Trophoblast cell (in vitro differentiated cells and primary cell): ENCODE results near the gene SERPINB6. TPM values are rescaled to one million over a fixed set of nuclear protein-coding genes. Genes with fewer than 3 reads are reported as not detected.

ENCODE experiments used
- DNase-seq, 2 donors: peaks; one replicate each; pipeline ENCODE4 v3.0.0-alpha.2; 2016
- H2AFZ ChIP-seq: 2 replicates; pipeline ENCODE4 v1.6.1; 2013; ENCODE audit warnings: low read length, moderate library complexity, mild to moderate bottlenecking; ENCODE audit not compliant: insufficient read depth, poor library complexity
- H2AK5ac ChIP-seq: 2 replicates; pipeline ENCODE4 v1.6.1; 2013; ENCODE audit warnings: mild to moderate bottlenecking, low read length
- H2BK120ac ChIP-seq: 2 replicates; pipeline ENCODE4 v1.6.1; 2013; ENCODE audit warnings: low read length, mild to moderate bottlenecking, moderate library complexity; ENCODE audit not compliant: insufficient read depth, poor library complexity
- H2BK12ac ChIP-seq: 2 replicates; pipeline ENCODE4 v1.6.1; 2013; ENCODE audit warnings: mild to moderate bottlenecking, low read length, moderate library complexity
- H2BK5ac ChIP-seq: 2 replicates; pipeline ENCODE4 v1.6.1; 2013; ENCODE audit warnings: low read length, low read depth, moderate library complexity, mild to moderate bottlenecking; ENCODE audit not compliant: poor library complexity
- H3K14ac ChIP-seq: 2 replicates; pipeline ENCODE4 v1.6.1; 2013; ENCODE audit warnings: mild to moderate bottlenecking, low read length
- H3K18ac ChIP-seq: 2 replicates; pipeline ENCODE4 v1.6.1; 2013; ENCODE audit warnings: mild to moderate bottlenecking, low read length
- H3K23ac ChIP-seq: 2 replicates; pipeline ENCODE4 v1.6.1; 2013; ENCODE audit warnings: low read length
- H3K27ac ChIP-seq: 2 replicates; pipeline ENCODE4 v1.5.1; 2013; ENCODE audit warnings: low read depth, mild to moderate bottlenecking, inconsistent platforms, low read length, moderate library complexity
- H3K27me3 ChIP-seq: 2 replicates; pipeline ENCODE4 v1.6.1; 2013; ENCODE audit warnings: inconsistent platforms, mild to moderate bottlenecking, low read length, moderate library complexity; ENCODE audit not compliant: insufficient read depth
- H3K36me3 ChIP-seq, 2 experiments: 1 replicate in 1 of 2; 2 replicates in 1 of 2; pipeline ENCODE4 v1.6.1; 2013; ENCODE audit warnings: low read length in 2 of 2, mild to moderate bottlenecking in 2 of 2, moderate library complexity in 1 of 2; ENCODE audit not compliant: insufficient read depth in 2 of 2, control insufficient read depth in 1 of 2
- H3K4ac ChIP-seq: 2 replicates; pipeline ENCODE4 v1.6.1; 2013; ENCODE audit warnings: low read depth, mild to moderate bottlenecking, low read length, moderate library complexity
- H3K4me1 ChIP-seq, 2 experiments: 1 replicate in 1 of 2; 2 replicates in 1 of 2; pipeline ENCODE4 v1.6.1; 2013; ENCODE audit warnings: low read length in 2 of 2, mild to moderate bottlenecking in 2 of 2, moderate library complexity in 1 of 2; ENCODE audit not compliant: insufficient read depth in 2 of 2, control insufficient read depth in 1 of 2
- H3K4me2 ChIP-seq: 2 replicates; pipeline ENCODE4 v1.6.1; 2013; ENCODE audit warnings: inconsistent platforms, mild to moderate bottlenecking, low read length, moderate library complexity
- H3K4me3 ChIP-seq: 2 replicates; pipeline ENCODE4 v1.5.1; 2013; ENCODE audit warnings: mild to moderate bottlenecking, low read depth, low read length, inconsistent platforms
- H3K79me1 ChIP-seq: one replicate; pipeline ENCODE4 v1.6.1; 2013; ENCODE audit warnings: low read length
- H3K79me2 ChIP-seq: 2 replicates; pipeline ENCODE4 v1.6.1; 2013; ENCODE audit warnings: low read length, mild to moderate bottlenecking; ENCODE audit not compliant: control insufficient read depth, insufficient read depth, poor library complexity
- H3K9ac ChIP-seq: 2 replicates; pipeline ENCODE4 v1.6.1; 2013; ENCODE audit warnings: mild to moderate bottlenecking, low read length
- H3K9me3 ChIP-seq: 2 replicates; pipeline ENCODE4 v1.6.1; 2013; ENCODE audit warnings: low read depth, mild to moderate bottlenecking, control low read depth, inconsistent platforms, low read length; ENCODE audit not compliant: insufficient read depth
- H4K12ac ChIP-seq: 2 replicates; pipeline ENCODE4 v1.6.1; 2013; ENCODE audit warnings: low read depth, mild to moderate bottlenecking, low read length, moderate library complexity
- H4K8ac ChIP-seq: 2 replicates; pipeline ENCODE4 v1.6.1; 2013; ENCODE audit warnings: low read depth, mild to moderate bottlenecking, low read length, moderate library complexity
- H4K91ac ChIP-seq: one replicate; pipeline ENCODE4 v1.6.1; 2013; ENCODE audit warnings: low read depth, mild to moderate bottlenecking, low read length, moderate library complexity
- WGBS: extraction: QIAGEN DNeasy Blood & Tissue Kit; methylation state at CpG from one replicate; pipeline ENCODE4 v1.1.7; 2013; ENCODE audit warnings: missing lambda C conversion rate; ENCODE audit not compliant: insufficient read length, insufficient coverage; ENCODE audit errors: extremely low coverage; 5-methylcytosine and 5-hydroxymethylcytosine counted together
- polyA plus RNA-seq: library from polyadenylated mRNA; stranded (reverse); fragments of 200-250 nt; gene quantifications from 2 replicates; pipeline ENCODE4 v1.2.3, GENCODE V29; 2013

SERPINB6 gene
- 72.6 and 74.8 TPM in 2 replicates for polyA plus RNA-seq

DNA sequence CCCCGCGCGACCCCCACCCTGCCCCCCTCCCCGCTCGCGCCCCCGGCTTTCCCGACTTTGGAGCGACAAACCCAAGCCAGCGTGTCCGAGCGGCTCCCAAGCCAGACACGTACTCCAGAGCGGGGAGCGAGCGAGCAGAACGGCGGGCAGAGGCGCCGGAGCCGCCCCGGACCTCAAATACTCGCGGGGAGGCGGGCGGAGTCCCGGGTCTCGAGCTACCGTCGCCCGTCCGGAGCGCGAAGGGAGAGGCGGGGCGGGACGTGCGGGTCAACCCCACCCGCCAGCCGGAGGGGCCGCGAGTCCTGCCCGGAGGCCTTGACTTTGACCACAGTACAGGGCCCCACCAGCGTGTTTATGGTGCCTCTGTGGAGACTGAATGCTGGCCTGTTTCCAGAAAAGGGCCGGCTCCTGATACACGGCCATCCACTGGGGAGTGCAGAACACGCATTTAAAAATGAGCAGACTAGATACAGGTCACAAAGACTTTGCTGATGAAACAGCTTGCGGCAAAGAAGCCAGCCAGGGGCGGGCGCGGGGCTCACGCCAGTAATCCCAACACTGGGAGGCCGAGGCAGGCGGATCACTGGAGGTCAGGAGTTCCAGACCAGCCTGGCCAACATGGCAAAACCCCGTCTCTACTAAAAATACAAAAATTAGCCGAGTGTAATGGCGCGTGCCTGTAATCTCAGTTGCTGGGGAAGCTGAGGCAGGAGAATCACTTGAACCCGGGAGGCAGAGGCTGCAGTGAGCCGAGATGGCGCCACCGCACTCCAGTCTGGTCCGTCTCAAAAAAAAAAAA, at the start of gene SERPINB6:
Gene SERPINB6 (minus strand): TSS at position 148 of the 799 bp plus-strand sequence. CDS start 12,235 bp downstream, outside the sequence.
- Histone ChIP-seq H3K14ac (peak within 1 kb of the TSS; percentile 88), H2AK5ac (no peak within 1 kb of the TSS), H3K4me1 (peaks cover 0 to 4% of the 10 kb centered on the region in 2 experiments), H3K4ac (peak within 1 kb of the TSS; percentile 27), H3K9ac (no peak within 1 kb of the TSS), H3K79me2 (peaks cover 6% of the 10 kb centered on the region), H3K4me3 (peak within 1 kb of the TSS; percentile 81), H2BK120ac (peak within 1 kb of the TSS; percentile 79), H4K12ac (peak within 1 kb of the TSS; percentile 74), H2BK12ac (peak within 1 kb of the TSS; percentile 38), H3K36me3 (no peaks in the 10 kb centered on the region), H3K4me2 (peak within 1 kb of the TSS; percentile 73), H3K27ac (peak within 1 kb of the TSS; percentile 30), H3K79me1 (peaks cover 10% of the 10 kb centered on the region), H4K91ac (peak within 1 kb of the TSS; percentile 75), H3K23ac (no peak within 1 kb of the TSS), H2BK5ac (peak within 1 kb of the TSS; percentile 50), H3K9me3 (no peaks in the 10 kb centered on the region), H4K8ac (peak within 1 kb of the TSS; percentile 94), H3K18ac (peak within 1 kb of the TSS; percentile 87), H2AFZ (peak within 1 kb of the TSS; percentile 37), H3K27me3 (no peaks in the 10 kb centered on the region)
- WGBS, result no CpG with 5 or more reads among the region's 63 CpGs
- peak; percentile 59 to 76 for DNase-seq

DNA sequence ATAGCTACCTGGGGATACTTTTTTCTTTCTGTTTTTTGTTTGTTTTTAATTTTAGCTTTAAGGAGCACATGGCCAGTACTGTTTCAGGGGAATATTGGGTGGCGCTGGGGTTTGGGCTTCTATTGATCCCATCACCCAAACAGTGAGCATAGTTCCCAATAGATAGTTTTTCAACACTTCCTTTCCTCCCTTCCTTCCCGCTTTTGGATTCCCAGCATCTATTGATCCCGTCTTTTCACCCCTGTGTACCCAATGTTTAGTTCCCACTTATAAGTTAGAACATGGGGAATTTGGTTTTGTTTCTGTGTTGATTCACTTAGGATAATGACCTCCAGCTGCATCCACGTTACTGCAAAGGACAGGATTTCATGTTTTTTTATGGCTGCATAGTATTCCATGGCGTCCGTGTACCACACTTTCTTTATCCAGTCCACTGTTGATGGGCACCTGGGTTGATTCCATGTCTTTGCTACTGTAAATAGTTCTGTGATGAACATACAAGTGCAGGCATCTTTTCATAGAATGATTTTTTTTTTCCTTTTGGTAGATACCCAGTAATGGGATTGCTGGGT, 48.5 kb upstream of the SERPINB6 start:
- no peak overlapping the region for H3K4me3 ChIP-seq
- H3K4ac ChIP-seq, result no peak overlapping the region
- H3K18ac ChIP-seq, result no peak overlapping the region
- WGBS, result no CpG with 5 or more reads among the region's 6 CpGs
- H4K8ac ChIP-seq, result no peak overlapping the region
- peaks cover 6 to 9% of the 10 kb centered on the region in 2 experiments for H3K4me1 ChIP-seq
- no peaks in the 10 kb centered on the region for H3K79me2 ChIP-seq
- no peaks in the 10 kb centered on the region for H3K27me3 ChIP-seq
- peaks cover 2 to 5% of the 10 kb centered on the region in 2 experiments for H3K36me3 ChIP-seq
- no peak overlapping the region for H4K12ac ChIP-seq
- H4K91ac ChIP-seq, result no peak overlapping the region
- no peak overlapping the region for H3K27ac ChIP-seq
- no peak overlapping the region for H2BK5ac ChIP-seq
- no peak for DNase-seq
- no peak overlapping the region for H2BK12ac ChIP-seq
- no peak overlapping the region for H3K23ac ChIP-seq
- H3K4me2 ChIP-seq, result no peak overlapping the region
- H2AK5ac ChIP-seq, result no peak overlapping the region
- peaks cover 2% of the 10 kb centered on the region for H3K79me1 ChIP-seq
- H3K9me3 ChIP-seq, result peaks cover 2% of the 10 kb centered on the region
- no peak overlapping the region for H2AFZ ChIP-seq
- H3K9ac ChIP-seq, result no peak overlapping the region
- H3K14ac ChIP-seq, result no peak overlapping the region
- H2BK120ac ChIP-seq, result no peak overlapping the region

DNA sequence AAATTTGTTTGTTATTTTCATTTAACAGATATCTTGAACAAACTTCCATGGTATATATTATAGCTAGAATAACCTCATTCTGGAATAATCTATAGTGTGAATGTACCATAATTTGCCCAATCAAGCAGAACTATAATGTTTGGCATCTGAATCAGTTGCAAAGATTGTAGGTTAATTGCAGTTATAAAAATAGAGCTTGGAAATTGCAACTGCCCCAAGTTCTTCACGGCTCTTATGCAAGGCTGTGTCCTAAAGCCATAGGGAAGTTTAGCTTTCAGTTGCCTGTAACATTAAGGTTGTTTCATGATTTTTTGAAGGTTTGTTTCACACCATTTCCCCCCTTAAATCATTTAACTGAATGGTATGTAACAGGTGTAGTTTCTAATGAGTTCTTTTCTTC, 47.7 kb upstream of the SERPINB6 start:
- H3K79me2 ChIP-seq, result no peaks in the 10 kb centered on the region
- H3K4me2 ChIP-seq, result no peak overlapping the region
- H3K9me3 ChIP-seq, result peaks cover 2% of the 10 kb centered on the region
- no peak overlapping the region for H3K18ac ChIP-seq
- H4K12ac ChIP-seq, result no peak overlapping the region
- no peak for DNase-seq
- H4K91ac ChIP-seq, result no peak overlapping the region
- WGBS, result no CpG with 5 or more reads among the region's 1 CpG
- H4K8ac ChIP-seq, result no peak overlapping the region
- H2BK5ac ChIP-seq, result no peak overlapping the region
- H3K27me3 ChIP-seq, result no peaks in the 10 kb centered on the region
- no peak overlapping the region for H3K27ac ChIP-seq
- H3K4ac ChIP-seq, result no peak overlapping the region
- no peak overlapping the region for H3K9ac ChIP-seq
- H3K36me3 ChIP-seq, result peaks cover 2 to 5% of the 10 kb centered on the region in 2 experiments
- H2BK120ac ChIP-seq, result no peak overlapping the region
- H2AK5ac ChIP-seq, result no peak overlapping the region
- H2BK12ac ChIP-seq, result no peak overlapping the region
- H2AFZ ChIP-seq, result no peak overlapping the region
- H3K14ac ChIP-seq, result no peak overlapping the region
- no peak overlapping the region for H3K23ac ChIP-seq
- peaks cover 2% of the 10 kb centered on the region for H3K79me1 ChIP-seq
- no peak overlapping the region for H3K4me3 ChIP-seq
- peaks cover 7 to 8% of the 10 kb centered on the region in 2 experiments for H3K4me1 ChIP-seq

DNA sequence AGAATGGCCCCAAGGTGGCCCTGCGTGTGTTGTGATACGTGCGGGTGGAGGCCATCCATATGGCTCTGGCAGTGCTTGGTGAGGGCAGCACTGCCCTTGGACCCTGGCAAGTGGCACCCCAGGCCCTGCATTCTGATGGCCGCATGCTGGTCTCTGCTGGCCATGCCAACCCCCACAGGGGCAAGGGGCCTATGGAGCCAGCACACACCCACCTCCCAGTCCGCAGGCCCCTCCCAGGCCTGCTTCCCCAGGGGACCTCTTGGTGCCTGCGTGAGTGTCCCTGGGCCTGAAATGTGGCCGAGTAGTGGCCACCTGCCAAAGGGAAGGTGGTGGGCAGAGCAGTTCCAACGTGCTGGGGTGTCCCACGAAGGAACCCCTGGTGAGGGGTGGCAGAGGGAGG, 45.9 kb upstream of the SERPINB6 start:
- Histone ChIP-seq H3K4me1 (peaks cover 6 to 10% of the 10 kb centered on the region in 2 experiments), H2BK5ac (no peak overlapping the region), H3K14ac (no peak overlapping the region), H4K12ac (no peak overlapping the region), H2BK120ac (no peak overlapping the region), H3K79me2 (no peaks in the 10 kb centered on the region), H4K91ac (no peak overlapping the region), H3K4me2 (no peak overlapping the region), H3K4me3 (no peak overlapping the region), H2AK5ac (no peak overlapping the region), H2AFZ (no peak overlapping the region), H3K4ac (no peak overlapping the region), H3K27me3 (no peaks in the 10 kb centered on the region), H3K23ac (no peak overlapping the region), H3K27ac (no peak overlapping the region), H2BK12ac (no peak overlapping the region), H4K8ac (no peak overlapping the region), H3K18ac (no peak overlapping the region), H3K36me3 (peaks cover 3 to 6% of the 10 kb centered on the region in 2 experiments), H3K9me3 (peaks cover 2% of the 10 kb centered on the region), H3K79me1 (no peaks in the 10 kb centered on the region), H3K9ac (no peak overlapping the region)
- no CpG with 5 or more reads among the region's 9 CpGs for WGBS
- no peak for DNase-seq
